Hepatocyte (in vitro differentiated cells): ENCODE data around the gene RAB3IL1. TPM values are rescaled to one million over a fixed set of nuclear protein-coding genes. Genes with fewer than 3 reads are reported as not detected.

Experiments used
- DNase-seq: peaks from one replicate; pipeline ENCODE4 v3.0.0-alpha.2; 2016; ENCODE audit warnings: low spot score
- H2AFZ ChIP-seq: fragments of 200-600 bp; sonication (generic); 2 replicates; pipeline ENCODE4 v1.6.0; 2016; ENCODE audit warnings: antibody characterized with exemption, mild to moderate bottlenecking
- H3K27ac ChIP-seq: fragments of 200-600 bp; sonication (generic); 2 replicates; pipeline ENCODE4 v1.5.1; 2016; ENCODE audit warnings: mild to moderate bottlenecking
- H3K27me3 ChIP-seq: fragments of 200-600 bp; sonication (generic); 2 replicates; pipeline ENCODE4 v1.6.1; 2016
- H3K36me3 ChIP-seq: fragments of 200-600 bp; sonication (generic); replicated peaks from 2 replicates; pipeline ENCODE4 v1.5.1; 2016; ENCODE audit warnings: low read depth; ENCODE audit not compliant: insufficient read depth
- H3K4me1 ChIP-seq: fragments of 200-600 bp; sonication (generic); 2 replicates; pipeline ENCODE4 v1.5.1; 2016; ENCODE audit warnings: mild to moderate bottlenecking, moderate library complexity; ENCODE audit not compliant: insufficient read depth
- H3K4me2 ChIP-seq: fragments of 200-600 bp; sonication (generic); 2 replicates; pipeline ENCODE4 v1.6.0; 2016
- H3K4me3 ChIP-seq: fragments of 200-600 bp; sonication (generic); 2 replicates; pipeline ENCODE4 v1.5.1; 2016; ENCODE audit warnings: mild to moderate bottlenecking
- H3K79me2 ChIP-seq: fragments of 200-600 bp; sonication (generic); 2 replicates; pipeline ENCODE4 v1.6.0; 2017; ENCODE audit warnings: mild to moderate bottlenecking
- H3K9me2 ChIP-seq: fragments of 200-600 bp; sonication (generic); replicated peaks from 2 replicates; pipeline ENCODE4 v1.6.0; 2017; ENCODE audit warnings: mild to moderate bottlenecking; ENCODE audit not compliant: insufficient read depth
- H3K9me3 ChIP-seq: fragments of 200-600 bp; sonication (generic); 2 replicates; pipeline ENCODE4 v1.5.1; 2016; ENCODE audit warnings: low read depth, mild to moderate bottlenecking
- H4K20me1 ChIP-seq: fragments of 200-600 bp; sonication (generic); 2 replicates; pipeline ENCODE4 v1.6.0; 2016; ENCODE audit warnings: mild to moderate bottlenecking; ENCODE audit not compliant: insufficient read depth, poor library complexity, severe bottlenecking
- CTCF ChIP-seq: fragments of 200-600 bp; sonication (generic); IDR thresholded peaks from 2 replicates; pipeline ENCODE4 v1.5.1; 2016; ENCODE audit warnings: antibody characterized with exemption, mild to moderate bottlenecking; ENCODE audit not compliant: poor library complexity
- EZH2 ChIP-seq: fragments of 200-600 bp; sonication (generic); IDR thresholded peaks from 2 replicates; pipeline ENCODE4 v1.6.1; 2016; ENCODE audit warnings: antibody characterized with exemption, mild to moderate bottlenecking, borderline replicate concordance
- EZH2phosphoT487 ChIP-seq: fragments of 200-600 bp; sonication (generic); IDR thresholded peaks from one replicate; pipeline ENCODE4 v1.6.1; 2018; ENCODE audit warnings: antibody characterized with exemption, mild to moderate bottlenecking, low read depth, moderate library complexity; ENCODE audit not compliant: unreplicated experiment, severe bottlenecking
- WGBS: methylation state at CpG from one replicate; pipeline ENCODE4 v1.1.6; 2016; ENCODE audit warnings: low lambda C conversion rate; ENCODE audit errors: missing lambda C conversion rate; 5-methylcytosine and 5-hydroxymethylcytosine counted together
- polyA plus RNA-seq: library from polyadenylated mRNA; unstranded; fragments of >200 nt; fragmentation: Nextera tagmentation; extraction: Ambion mirVana; gene quantifications from 2 replicates; pipeline ENCODE4 v1.2.1, GENCODE V29; 2016
- total RNA-seq: library from RNA; depleted of rRNA; stranded (reverse); fragments of >200 nt; gene quantifications from 2 replicates; pipeline ENCODE4 v1.2.3, GENCODE V29; 2014

The RAB3IL1 gene
- total and polyA plus RNA-seq, 2 experiments from 2014 or later: 10.8 to 18.6 TPM

GRCh38 chr11:61903845-61904244, 13.5 kb downstream of the RAB3IL1 start:
- H3K36me3 ChIP-seq: no peaks in the 10 kb centered on the region

GRCh38 chr11:61902313-61902712, 15.1 kb downstream of the RAB3IL1 start:
- Histone ChIP-seq H3K4me2 (no peak overlapping the region), H2AFZ (no peak overlapping the region), H3K27me3 (no peaks in the 10 kb centered on the region), H3K79me2 (no peaks in the 10 kb centered on the region), H3K9me2 (no peaks in the 10 kb centered on the region), H3K27ac (no peak overlapping the region), H3K9me3 (no peaks in the 10 kb centered on the region), H3K36me3 (no peaks in the 10 kb centered on the region), H4K20me1 (no peaks in the 10 kb centered on the region), H3K4me1 (peaks cover 4% of the 10 kb centered on the region), H3K4me3 (no peak overlapping the region)
- TF ChIP-seq CTCF (no peak), EZH2 (no peak), EZH2phosphoT487 (no peak)
- WGBS: 88% methylated on average over 11 of the region's 11 CpGs
- no peak for DNase-seq

More at GRCh38 chr11:61903845-61904244, 13.5 kb downstream of the RAB3IL1 start:
- TF ChIP-seq CTCF: no peak
- TF ChIP-seq EZH2: no peak
- TF ChIP-seq EZH2phosphoT487: no peak
- H3K27me3 ChIP-seq: no peaks in the 10 kb centered on the region
- no peak for DNase-seq
- no peaks in the 10 kb centered on the region for H3K79me2 ChIP-seq
- no peaks in the 10 kb centered on the region for H3K9me2 ChIP-seq
- WGBS: 89% methylated on average over 3 of the region's 3 CpGs
- H2AFZ ChIP-seq: no peak overlapping the region
- no peak overlapping the region for H3K4me2 ChIP-seq
- H3K4me1 ChIP-seq: peaks cover 8% of the 10 kb centered on the region
- no peak overlapping the region for H3K27ac ChIP-seq
- no peaks in the 10 kb centered on the region for H4K20me1 ChIP-seq
- no peaks in the 10 kb centered on the region for H3K9me3 ChIP-seq
- no peak overlapping the region for H3K4me3 ChIP-seq

GRCh38 chr11:61901397-61901796, 16.0 kb downstream of the RAB3IL1 start:
- peaks cover 4% of the 10 kb centered on the region for H3K4me1 ChIP-seq
- no peaks in the 10 kb centered on the region for H3K9me3 ChIP-seq
- H3K27me3 ChIP-seq: no peaks in the 10 kb centered on the region
- no peaks in the 10 kb centered on the region for H4K20me1 ChIP-seq
- H3K4me3 ChIP-seq: no peak overlapping the region
- H3K9me2 ChIP-seq: no peaks in the 10 kb centered on the region
- no peak for TF ChIP-seq EZH2
- H3K27ac ChIP-seq: no peak overlapping the region
- no peaks in the 10 kb centered on the region for H3K36me3 ChIP-seq
- DNase-seq: no peak
- no peak overlapping the region for H3K4me2 ChIP-seq
- no peaks in the 10 kb centered on the region for H3K79me2 ChIP-seq
- no peak overlapping the region for H2AFZ ChIP-seq
- WGBS: 94% methylated on average over 9 of the region's 10 CpGs

- no peaks in the 10 kb centered on the region for H3K9me2 ChIP-seq
- WGBS: 90% methylated on average over 11 of the region's 17 CpGs
- TF ChIP-seq CTCF: no peak
- TF ChIP-seq EZH2: no peak
- no peak for TF ChIP-seq EZH2phosphoT487
These were observed 17.1 kb downstream of the RAB3IL1 start for GRCh38 chr11:61900251-61900650.

More at GRCh38 chr11:61900251-61900650, 17.1 kb downstream of the RAB3IL1 start:
- Histone ChIP-seq H4K20me1 (no peaks in the 10 kb centered on the region), H3K79me2 (no peaks in the 10 kb centered on the region), H3K4me2 (no peak overlapping the region), H3K4me3 (no peak overlapping the region), H3K27me3 (no peaks in the 10 kb centered on the region), H3K4me1 (peaks cover 4% of the 10 kb centered on the region), H3K36me3 (no peaks in the 10 kb centered on the region), H3K27ac (no peak overlapping the region), H2AFZ (no peak overlapping the region), H3K9me3 (no peaks in the 10 kb centered on the region)
- no peak for DNase-seq
